SH-SY5Y (cell line): ENCODE results near the gene STK24.

Source experiments
- GATA2 ChIP-seq: IDR thresholded peaks from 2 replicates; pipeline ENCODE4 v1.6.1; 2011; ENCODE audit warnings: mild to moderate bottlenecking, low read depth, low read length
- GATA3 ChIP-seq: IDR thresholded peaks from 2 replicates; pipeline ENCODE4 v1.6.1; 2011; ENCODE audit warnings: low read depth, mild to moderate bottlenecking, low read length, moderate library complexity

The STK24 gene

GRCh38 chr13:98405107-98405571 is 171.8 kb downstream of the STK24 start:
- no peak for TF ChIP-seq GATA3
- no peak for TF ChIP-seq GATA2

- TF ChIP-seq GATA2 (no peak), GATA3 (no peak)
Measured at GRCh38 chr13:98403076-98403475, 173.8 kb downstream of the STK24 start.

GRCh38 chr13:98401934-98402333 is 175.0 kb downstream of the STK24 start:
- TF ChIP-seq GATA3: no peak
- no peak for TF ChIP-seq GATA2

GRCh38 chr13:98399756-98400155 is 177.2 kb downstream of the STK24 start:
- TF ChIP-seq GATA3 (no peak), GATA2 (no peak)

- TF ChIP-seq GATA2 (no peak), GATA3 (no peak)
Measured at GRCh38 chr13:98398581-98398980, 178.3 kb downstream of the STK24 start.

- no peak for TF ChIP-seq GATA3
- TF ChIP-seq GATA2: no peak
Measured at GRCh38 chr13:98397861-98398260, 179.0 kb downstream of the STK24 start.

- TF ChIP-seq GATA2 (no peak), GATA3 (no peak)
Measured at GRCh38 chr13:98397221-98397620, 179.7 kb downstream of the STK24 start.

GRCh38 chr13:98396071-98396710 is 180.7 kb downstream of the STK24 start:
- TF ChIP-seq GATA2 (no peak), GATA3 (no peak)
